ENCODE results near the gene PNRC1. TPM values are rescaled to one million over a fixed set of nuclear protein-coding genes. Genes with fewer than 3 reads are reported as not detected.

PNRC1 gene
- polyA plus RNA-seq, 1 of the 3 experiments (the other 2 are of a cell fraction), result 7.8 TPM

DNA sequence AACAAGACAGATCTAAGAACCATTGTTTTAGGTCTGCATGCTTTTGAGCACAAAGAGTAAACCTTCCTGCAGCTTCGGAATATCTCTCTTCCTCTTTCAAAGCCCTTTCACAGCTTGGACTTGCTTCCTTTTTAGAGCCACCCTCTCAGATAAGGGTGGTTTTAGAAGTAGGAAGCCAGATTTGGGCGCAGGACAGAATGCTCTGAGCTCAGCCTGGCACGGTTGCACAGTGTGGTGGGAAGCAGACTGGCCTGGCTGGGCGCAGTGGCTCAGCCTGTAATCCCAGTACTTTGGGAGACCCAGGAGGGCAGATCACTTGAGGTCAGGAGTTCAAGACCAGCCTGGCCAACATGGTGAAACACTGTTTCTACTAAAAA is 35.6 kb upstream of the PNRC1 start:
- POLR2A ChIA-PET, result interaction anchor here (1.3 kb wide), 1 partner anchor 36 kb away, joined by 4 read pairs; the partner anchor contains the start of gene PNRC1
- no peak overlapping the region for H3K4me3 ChIP-seq (ENCODE audit: low read depth in 2 of 2, low read length in 1 of 2)
- no peak overlapping the region for H3K27ac ChIP-seq (ENCODE audit: low read depth in 2 of 2, low read length in 1 of 2)
- H3K79me2 ChIP-seq (ENCODE audit: insufficient read depth), result no peaks in the 10 kb centered on the region
- WGBS (ENCODE audit: low lambda C conversion rate), result 95% methylated on average over 4 of the region's 4 CpGs
- CTCF ChIA-PET, result no interaction called here
- H4K20me1 ChIP-seq (ENCODE audit: insufficient read depth), result no peaks in the 10 kb centered on the region
- no peak for DNase-seq
- H3K36me3 ChIP-seq (replicated peaks in 1 of 2; ENCODE audit: control insufficient read depth in 1 of 2, insufficient read depth in 2 of 2, low read length in 1 of 2), result no peaks in the 10 kb centered on the region
- H3F3A ChIP-seq (replicated peaks; ENCODE audit: insufficient read depth), result no peaks in the 10 kb centered on the region
- no peaks in the 10 kb centered on the region for H3K27me3 ChIP-seq (ENCODE audit: insufficient read depth)
- no peaks in the 10 kb centered on the region for H3K9me2 ChIP-seq
- H3K9ac ChIP-seq, result no peak overlapping the region
- TF ChIP-seq FOXJ3 (CRISPR knock-in tag; IDR thresholded peaks at IDR 0.05), result no peak
- TF ChIP-seq, protein P1, sequence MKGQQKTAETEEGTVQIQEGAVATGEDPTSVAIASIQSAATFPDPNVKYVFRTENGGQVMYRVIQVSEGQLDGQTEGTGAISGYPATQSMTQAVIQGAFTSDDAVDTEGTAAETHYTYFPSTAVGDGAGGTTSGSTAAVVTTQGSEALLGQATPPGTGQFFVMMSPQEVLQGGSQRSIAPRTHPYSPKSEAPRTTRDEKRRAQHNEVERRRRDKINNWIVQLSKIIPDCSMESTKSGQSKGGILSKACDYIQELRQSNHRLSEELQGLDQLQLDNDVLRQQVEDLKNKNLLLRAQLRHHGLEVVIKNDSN (IDR thresholded peaks at IDR 0.05; ENCODE audit: borderline replicate concordance, low read depth), result no peak
- TF ChIP-seq SIN3A (IDR thresholded peaks at IDR 0.05; ENCODE audit: borderline replicate concordance, low read depth, low read length), result no peak
- TF ChIP-seq, protein P2, sequence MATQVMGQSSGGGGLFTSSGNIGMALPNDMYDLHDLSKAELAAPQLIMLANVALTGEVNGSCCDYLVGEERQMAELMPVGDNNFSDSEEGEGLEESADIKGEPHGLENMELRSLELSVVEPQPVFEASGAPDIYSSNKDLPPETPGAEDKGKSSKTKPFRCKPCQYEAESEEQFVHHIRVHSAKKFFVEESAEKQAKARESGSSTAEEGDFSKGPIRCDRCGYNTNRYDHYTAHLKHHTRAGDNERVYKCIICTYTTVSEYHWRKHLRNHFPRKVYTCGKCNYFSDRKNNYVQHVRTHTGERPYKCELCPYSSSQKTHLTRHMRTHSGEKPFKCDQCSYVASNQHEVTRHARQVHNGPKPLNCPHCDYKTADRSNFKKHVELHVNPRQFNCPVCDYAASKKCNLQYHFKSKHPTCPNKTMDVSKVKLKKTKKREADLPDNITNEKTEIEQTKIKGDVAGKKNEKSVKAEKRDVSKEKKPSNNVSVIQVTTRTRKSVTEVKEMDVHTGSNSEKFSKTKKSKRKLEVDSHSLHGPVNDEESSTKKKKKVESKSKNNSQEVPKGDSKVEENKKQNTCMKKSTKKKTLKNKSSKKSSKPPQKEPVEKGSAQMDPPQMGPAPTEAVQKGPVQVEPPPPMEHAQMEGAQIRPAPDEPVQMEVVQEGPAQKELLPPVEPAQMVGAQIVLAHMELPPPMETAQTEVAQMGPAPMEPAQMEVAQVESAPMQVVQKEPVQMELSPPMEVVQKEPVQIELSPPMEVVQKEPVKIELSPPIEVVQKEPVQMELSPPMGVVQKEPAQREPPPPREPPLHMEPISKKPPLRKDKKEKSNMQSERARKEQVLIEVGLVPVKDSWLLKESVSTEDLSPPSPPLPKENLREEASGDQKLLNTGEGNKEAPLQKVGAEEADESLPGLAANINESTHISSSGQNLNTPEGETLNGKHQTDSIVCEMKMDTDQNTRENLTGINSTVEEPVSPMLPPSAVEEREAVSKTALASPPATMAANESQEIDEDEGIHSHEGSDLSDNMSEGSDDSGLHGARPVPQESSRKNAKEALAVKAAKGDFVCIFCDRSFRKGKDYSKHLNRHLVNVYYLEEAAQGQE (IDR thresholded peaks at IDR 0.05; ENCODE audit: low read depth, low read length), result no peak
- TF ChIP-seq MXI1 (IDR thresholded peaks at IDR 0.05; ENCODE audit: low read depth, low read length), result no peak
- TF ChIP-seq CHD2 (IDR thresholded peaks at IDR 0.05; ENCODE audit: low read length, partially characterized antibody), result no peak
- TF ChIP-seq, protein P3, sequence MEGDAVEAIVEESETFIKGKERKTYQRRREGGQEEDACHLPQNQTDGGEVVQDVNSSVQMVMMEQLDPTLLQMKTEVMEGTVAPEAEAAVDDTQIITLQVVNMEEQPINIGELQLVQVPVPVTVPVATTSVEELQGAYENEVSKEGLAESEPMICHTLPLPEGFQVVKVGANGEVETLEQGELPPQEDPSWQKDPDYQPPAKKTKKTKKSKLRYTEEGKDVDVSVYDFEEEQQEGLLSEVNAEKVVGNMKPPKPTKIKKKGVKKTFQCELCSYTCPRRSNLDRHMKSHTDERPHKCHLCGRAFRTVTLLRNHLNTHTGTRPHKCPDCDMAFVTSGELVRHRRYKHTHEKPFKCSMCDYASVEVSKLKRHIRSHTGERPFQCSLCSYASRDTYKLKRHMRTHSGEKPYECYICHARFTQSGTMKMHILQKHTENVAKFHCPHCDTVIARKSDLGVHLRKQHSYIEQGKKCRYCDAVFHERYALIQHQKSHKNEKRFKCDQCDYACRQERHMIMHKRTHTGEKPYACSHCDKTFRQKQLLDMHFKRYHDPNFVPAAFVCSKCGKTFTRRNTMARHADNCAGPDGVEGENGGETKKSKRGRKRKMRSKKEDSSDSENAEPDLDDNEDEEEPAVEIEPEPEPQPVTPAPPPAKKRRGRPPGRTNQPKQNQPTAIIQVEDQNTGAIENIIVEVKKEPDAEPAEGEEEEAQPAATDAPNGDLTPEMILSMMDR (IDR thresholded peaks at IDR 0.05), result no peak
- TF ChIP-seq GATA2 (CRISPR knock-in tag; IDR thresholded peaks at IDR 0.05), result no peak
- no peak for TF ChIP-seq FOSL2 (IDR thresholded peaks at IDR 0.05; ENCODE audit: borderline replicate concordance, low read depth)
- no peak for TF ChIP-seq GABPA (IDR thresholded peaks at IDR 0.05; ENCODE audit: low read depth)
- no peak for TF ChIP-seq TEAD4 (IDR thresholded peaks at IDR 0.05; ENCODE audit: borderline replicate concordance, insufficient read depth)
- TF ChIP-seq SMC3 (IDR thresholded peaks at IDR 0.05; ENCODE audit: low read depth, low read length), result no peak
- TF ChIP-seq RXRA (IDR thresholded peaks at IDR 0.05; ENCODE audit: borderline replicate concordance, low read depth), result no peak
- TF ChIP-seq ELF1 (IDR thresholded peaks at IDR 0.05), result no peak
- no peak for TF ChIP-seq NRF1 (IDR thresholded peaks at IDR 0.05; ENCODE audit: low read depth, low read length)
- no peak for TF ChIP-seq TCF12 (IDR thresholded peaks at IDR 0.05)
- TF ChIP-seq MEF2A (IDR thresholded peaks at IDR 0.05; ENCODE audit: borderline replicate concordance, low read depth), result no peak
- no peak for TF ChIP-seq EZH2phosphoT487 (IDR thresholded peaks at IDR 0.05; ENCODE audit: borderline replicate concordance, low read depth)
- TF ChIP-seq, protein P4, sequence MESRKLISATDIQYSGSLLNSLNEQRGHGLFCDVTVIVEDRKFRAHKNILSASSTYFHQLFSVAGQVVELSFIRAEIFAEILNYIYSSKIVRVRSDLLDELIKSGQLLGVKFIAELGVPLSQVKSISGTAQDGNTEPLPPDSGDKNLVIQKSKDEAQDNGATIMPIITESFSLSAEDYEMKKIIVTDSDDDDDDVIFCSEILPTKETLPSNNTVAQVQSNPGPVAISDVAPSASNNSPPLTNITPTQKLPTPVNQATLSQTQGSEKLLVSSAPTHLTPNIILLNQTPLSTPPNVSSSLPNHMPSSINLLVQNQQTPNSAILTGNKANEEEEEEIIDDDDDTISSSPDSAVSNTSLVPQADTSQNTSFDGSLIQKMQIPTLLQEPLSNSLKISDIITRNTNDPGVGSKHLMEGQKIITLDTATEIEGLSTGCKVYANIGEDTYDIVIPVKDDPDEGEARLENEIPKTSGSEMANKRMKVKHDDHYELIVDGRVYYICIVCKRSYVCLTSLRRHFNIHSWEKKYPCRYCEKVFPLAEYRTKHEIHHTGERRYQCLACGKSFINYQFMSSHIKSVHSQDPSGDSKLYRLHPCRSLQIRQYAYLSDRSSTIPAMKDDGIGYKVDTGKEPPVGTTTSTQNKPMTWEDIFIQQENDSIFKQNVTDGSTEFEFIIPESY (IDR thresholded peaks at IDR 0.05; ENCODE audit: borderline replicate concordance, low read depth), result no peak
- no peak for TF ChIP-seq EP300 (IDR thresholded peaks at IDR 0.05; ENCODE audit: borderline replicate concordance in 1 of 2, low read depth in 1 of 2, low read length in 1 of 2)
- no peaks in the 10 kb centered on the region; a peak in 2 of 4 replicates for H3K4me1 ChIP-seq (ENCODE audit: control insufficient read depth in 1 of 2, insufficient read depth in 2 of 2, low read depth in 1 of 2, low read length in 1 of 2)
- H2AFZ ChIP-seq (ENCODE audit: low read depth), result no peak overlapping the region
- H3K4me2 ChIP-seq, result no peak overlapping the region
- no peaks in the 10 kb centered on the region for H3K9me3 ChIP-seq
